GM18907 (cell line): ENCODE measurements around the gene SERTAD1.

Source experiments
- ATAC-seq: cut with Tn5 transposase; IDR thresholded peaks from one replicate; pipeline ENCODE4 v1.9.1; 2021; ENCODE audit warnings: mild to moderate bottlenecking, moderate library complexity; ENCODE audit not compliant: unreplicated experiment

The SERTAD1 gene

DNA sequence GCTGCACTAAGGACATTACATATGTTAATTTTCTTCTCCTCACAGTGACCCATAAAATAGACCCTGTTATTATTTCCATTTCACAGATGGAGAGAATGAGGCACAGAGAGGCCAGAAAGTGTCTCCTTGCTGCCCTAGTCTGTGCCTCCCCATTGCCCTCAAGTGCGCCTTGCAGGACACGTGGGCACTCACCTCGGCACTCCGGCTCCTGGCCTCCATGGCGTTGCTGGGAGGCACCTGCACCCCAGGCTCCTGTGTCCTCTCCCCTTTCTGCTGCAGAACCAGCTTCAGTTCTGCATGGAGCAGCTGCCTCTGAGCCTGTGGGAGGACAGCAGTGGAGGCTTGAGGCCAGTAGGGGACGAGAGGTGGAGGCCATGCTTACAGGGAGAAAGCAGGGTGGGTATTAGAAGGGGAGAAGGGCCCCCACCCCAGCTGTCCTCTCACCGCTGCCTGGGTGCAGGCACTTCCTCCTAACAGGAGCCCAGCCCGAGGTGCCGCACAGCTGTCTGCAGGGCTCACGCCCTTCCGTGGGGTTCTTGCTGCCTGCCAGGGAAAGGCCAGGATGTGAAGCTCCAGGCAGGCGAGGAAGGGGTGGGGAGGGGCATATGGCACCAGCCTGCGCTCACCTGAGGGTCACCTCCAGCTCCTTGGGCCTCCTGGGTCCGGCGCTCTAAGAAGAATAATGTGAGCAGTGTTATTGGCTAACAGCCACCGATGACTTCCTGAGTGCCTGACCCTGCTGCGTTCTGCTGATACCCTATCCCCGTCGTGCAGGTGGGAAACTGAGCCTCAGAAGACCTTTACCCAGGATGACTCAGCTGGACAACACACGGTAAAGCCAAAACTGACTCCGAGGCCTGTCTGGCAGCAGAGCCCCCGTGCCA is 17.8 kb downstream of the SERTAD1 start:
- ATAC-seq, result no peak

DNA sequence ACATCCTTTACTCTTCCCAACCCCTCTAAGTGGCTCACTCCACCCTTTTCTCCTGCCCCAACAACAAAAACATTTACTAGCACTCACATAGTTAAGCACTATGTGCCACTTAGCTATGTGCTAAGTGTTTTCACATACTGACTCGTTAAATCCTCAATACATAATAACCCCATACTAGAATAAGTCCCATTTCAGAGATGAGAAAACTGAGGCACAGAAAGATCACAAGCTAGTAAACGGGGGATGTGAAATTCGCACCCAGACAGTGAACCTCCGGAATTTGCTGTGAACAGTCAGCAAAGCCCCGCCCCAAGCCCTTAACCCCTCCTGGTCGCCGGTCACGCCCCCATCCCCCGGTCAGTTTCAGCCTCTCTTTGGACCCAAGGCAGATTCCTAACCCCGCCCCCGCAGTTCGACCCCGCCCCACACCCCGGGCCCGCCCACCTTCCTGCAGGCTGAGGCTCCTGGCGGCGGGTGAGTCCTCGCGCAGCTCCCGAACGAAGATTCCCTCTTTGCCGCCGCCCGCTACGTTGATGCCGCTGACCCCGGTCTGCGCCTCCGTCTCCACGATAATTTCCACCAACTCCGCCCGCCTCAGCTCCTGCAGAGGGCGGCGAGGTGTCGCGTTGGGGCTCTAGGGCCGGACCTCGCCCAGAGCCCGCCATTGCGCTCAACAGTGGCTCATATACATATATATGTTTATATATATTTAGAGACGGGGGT is 22.4 kb downstream of the SERTAD1 start:
- peak; percentile 67 for ATAC-seq

DNA sequence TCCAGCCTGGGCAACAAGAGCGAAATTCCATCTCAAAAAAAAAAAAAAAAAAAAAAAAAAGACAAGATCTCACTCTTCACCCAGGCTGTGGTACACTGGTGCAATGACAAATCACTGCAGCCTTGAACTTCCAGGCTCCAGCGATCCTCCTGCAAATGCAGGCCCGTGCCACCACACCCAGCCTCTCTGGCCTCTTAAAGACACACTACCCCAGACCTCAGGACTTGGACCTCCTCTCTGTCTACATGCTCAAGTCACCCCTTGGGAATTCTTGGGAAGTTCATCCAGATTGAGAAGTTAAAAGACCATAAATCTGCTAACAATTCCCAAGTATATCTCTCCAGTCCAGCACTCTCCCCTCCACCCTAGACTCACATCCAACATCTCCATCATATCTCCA is 25.2 kb downstream of the SERTAD1 start:
- no peak for ATAC-seq

DNA sequence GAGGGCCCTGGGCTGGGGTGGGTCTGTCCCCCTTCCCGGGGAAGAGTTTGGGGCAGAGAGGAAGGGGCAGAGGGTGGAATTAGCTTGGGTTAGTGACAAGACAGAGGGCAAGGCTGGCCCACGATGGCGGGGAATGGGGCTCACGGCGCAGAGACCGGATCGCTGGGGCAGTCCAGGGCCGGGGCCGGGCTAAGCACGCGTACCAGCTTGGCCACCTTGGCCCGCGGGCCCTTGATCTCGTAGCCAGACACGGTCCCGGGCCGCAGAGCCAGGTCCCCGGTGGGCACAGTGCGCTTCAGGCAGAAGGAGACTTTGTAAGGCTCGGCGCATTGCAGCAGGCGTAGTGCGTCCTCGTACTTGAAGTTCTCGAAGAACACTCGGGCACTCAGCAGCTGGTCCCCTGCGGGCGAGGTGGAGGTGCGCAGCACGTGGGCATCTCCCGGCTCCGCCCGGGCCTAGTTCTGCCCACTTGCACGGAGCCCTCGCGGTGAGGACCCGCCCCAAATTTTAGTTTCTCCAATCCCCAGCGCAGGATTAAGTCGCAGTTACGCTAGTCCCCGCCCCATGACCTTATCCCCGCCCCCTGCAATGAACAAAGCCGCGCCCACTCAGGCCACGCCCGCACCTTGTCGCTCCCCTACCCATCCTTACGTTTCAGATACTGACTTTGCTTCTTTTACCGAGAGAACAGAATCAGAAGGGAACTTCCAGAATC is 27.2 kb downstream of the SERTAD1 start:
- no peak for ATAC-seq

DNA sequence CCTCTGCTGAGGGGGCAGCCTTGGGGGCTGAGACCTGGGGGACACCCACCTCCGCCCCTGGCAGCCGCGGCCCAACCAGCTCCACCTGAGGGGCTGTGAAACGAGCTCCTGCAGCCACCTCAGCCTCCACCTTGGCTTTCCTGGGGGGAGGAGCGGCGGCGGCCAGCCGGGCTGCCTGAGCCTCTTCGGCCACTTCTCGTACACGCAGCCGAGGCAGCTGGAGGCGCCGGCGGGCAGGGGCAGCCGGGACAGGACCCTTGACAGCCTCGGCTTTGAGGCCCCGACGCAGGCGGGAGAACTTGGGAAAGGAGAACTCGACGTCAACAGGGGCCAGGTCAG is 28.3 kb downstream of the SERTAD1 start:
- ATAC-seq, result no peak

DNA sequence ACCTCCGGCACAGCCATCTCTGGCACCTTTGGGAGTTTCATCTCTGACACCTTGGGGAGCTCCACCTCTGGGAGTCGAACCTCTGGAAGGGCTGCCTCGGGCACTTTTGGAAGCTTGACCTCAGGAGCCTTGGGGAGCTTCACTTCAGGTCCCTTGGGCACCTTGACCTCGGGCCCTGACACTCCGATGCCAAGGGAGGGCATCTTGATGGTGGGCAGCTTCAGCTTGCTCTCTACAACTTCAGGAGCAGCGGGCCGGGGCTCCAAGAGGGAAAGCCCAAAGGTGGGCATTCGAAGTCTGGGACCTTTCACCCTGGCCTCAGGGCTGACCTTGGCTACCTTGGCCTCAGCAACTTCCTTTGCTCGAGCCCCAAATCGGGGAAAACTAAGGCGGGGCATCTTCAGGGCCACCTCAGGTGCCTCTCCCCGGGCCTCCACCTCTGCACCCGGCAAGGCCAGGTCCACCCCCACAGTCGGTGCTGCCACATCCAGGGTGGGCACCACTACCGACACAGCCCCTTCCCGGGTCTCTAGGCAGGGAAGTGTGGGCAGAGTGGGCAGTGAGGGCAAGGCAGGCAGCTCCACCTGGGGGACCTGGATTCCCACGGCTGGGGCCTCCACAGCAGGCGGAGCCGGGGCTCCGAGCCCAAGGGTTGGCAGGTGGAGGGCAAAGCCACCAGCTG is 28.8 kb downstream of the SERTAD1 start:
- no peak for ATAC-seq

DNA sequence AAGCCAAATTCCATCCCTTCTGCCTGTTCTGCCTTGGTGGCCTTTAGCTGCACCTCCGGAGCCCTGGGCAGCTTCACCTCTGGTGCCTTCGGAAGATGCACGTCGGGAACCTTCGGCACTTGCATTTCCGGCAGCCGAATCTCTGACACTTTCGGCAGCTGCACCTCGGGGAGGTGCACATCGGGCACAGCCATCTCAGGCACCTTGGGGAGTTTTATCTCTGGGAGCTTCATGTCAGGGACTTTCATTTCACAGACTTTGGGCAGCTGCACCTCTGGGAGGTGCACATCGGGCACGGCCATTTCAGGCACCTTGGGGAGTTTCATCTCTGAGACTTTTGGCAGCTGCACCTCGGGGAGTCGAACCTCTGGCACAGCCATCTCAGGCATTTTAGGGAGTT is 29.8 kb downstream of the SERTAD1 start:
- ATAC-seq, result no peak

DNA sequence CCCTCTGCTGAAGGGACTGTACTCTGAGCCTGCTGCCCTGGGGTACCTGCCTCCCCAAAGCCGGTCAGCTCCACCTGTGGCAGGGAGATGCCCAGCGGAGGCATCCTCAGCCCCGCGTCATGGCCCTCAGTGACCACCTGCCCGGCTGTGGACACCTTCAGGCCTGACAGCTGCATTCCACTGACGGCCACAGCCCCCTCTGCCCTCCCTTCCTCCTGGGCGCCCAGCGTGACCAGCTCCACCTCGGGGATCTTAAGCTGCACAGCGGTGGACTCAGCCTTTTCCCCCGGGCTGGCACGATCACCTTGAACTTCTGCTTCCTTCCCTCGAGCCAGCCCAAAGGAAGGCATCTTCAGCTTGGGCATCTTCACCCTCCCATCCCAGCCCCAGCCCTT is 31.0 kb downstream of the SERTAD1 start:
- ATAC-seq, result no peak

DNA sequence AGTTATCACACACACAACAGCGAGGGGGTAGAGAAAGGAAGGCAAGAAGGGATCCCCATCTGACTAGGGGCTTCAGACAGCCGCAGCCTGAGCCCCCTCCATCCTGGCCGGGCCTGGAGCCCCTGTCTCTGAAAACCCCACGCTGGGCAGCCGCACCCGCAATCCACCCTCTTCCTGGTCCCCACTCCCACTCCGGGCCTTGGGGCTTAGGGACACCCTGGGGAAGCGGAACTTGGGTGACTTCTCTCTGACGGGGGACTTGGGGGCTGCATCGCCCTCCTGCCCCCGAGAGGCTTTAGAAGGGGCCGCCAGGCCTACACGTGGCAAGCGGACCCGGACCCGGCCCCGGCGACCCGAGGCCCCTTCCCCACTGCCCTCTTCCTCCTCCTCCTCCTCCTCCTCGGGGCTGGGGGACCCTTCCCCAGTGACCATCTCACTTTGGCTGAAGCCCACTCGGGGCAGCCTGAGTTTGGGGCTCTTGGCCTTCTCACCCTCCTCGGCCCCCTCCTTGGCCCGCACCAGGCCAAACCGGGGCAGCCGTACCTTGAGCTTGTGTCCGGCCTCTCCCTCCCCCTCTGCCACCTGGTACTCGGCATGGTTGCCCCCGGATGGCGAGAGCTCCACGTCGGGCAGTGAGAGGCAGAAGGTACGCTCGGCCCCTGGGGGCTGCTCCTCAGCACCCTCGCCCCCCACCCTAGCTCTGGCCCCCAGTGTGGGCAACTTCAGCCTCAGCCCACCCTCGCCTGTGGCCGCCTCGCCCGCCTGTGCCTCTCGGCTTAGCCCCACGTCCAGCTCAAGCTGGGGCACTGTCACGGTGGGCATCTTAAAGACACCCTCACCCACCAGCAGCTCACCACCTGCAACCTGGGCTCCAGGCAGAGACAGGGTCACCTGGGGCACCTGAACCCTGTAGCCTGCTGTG is 31.6 kb downstream of the SERTAD1 start:
- ATAC-seq, result no peak

DNA sequence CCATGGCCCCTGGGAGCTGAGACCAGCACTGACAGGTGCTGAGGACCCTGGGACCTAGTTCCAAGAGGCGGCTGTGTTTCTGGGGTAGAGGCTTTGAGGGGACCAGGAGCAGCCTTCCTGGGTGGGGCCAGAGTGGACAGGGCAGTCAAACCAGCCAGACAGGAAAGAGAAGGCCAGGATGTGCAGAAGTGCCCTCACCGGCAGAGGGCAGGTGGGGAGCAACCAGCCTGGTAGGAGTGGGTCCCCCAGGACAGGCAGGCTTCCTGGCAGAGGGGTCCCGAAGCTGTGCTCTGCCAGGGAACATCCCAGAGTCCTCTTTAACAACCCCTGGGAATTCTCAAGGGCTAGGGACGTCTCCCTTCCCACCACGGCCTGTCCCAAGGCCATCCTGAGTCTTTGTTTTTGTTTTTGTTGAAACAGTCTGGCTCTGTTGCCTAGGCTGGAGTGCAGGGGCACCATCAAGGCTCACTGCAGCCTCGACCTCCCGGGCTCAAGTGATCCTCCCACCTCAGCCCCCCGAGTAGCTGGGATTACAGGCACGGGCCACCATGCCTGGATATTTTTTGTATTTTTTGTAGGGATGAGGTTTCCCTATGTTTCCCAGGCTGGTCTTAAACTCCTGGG is 32.8 kb downstream of the SERTAD1 start:
- no peak for ATAC-seq

DNA sequence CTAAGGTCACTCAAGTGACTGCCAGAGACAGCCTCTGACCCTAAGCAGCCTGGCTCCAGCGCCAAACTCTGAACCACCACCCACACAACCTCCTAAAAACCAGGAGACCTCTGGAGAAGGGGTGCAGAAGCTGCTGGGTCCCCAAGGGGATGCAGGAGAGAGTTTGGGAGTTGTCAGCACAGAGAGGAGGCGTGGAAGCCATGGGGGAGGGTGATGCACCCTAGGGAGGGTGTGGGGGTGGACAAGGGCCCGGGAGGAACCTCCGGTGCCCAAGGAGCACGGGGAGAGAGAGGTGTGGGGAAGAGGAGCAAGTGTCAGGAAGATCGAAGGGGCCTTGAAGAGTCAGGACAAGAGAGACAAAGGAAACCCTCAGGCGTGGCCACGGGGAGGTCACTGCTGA is 33.7 kb downstream of the SERTAD1 start:
- no peak for ATAC-seq

DNA sequence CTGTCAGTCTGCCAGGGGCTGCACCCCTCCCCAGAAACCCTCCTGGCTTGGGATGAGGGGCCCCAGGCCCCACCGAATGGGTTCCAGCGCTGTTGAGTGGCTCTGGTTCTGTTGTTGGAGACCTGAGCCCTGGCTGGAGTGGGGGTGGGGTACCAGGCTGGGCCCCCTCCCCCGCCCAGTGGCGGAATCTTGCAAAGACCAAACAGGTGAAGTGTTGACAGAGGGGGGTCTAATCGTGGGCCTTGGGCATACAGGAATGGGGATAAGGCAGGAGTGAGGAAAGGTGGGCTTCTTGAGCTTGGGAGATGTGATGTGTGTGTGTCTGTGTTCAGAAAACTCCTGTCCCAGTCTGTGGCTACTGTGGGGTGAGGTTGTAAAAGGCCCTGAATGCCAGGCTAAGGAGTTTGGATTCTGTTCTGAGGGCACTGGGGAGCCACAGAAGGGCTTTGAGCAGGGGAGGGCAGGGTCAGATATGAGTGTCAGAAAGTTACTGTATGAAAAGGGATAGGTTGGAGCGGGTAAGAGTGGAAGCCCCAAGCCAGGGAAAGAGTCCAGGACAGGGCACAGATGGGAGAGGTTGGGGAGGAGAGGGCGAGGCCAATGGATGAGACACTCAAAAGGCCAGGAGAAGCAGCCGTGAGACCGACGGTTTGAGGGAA is 35.6 kb downstream of the SERTAD1 start, which contains the start of gene HIPK4:
Gene HIPK4, minus strand, starts transcription at position 98 of the 659 bp plus-strand sequence. CDS start 279 bp downstream, outside the sequence.
- no peak for ATAC-seq

DNA sequence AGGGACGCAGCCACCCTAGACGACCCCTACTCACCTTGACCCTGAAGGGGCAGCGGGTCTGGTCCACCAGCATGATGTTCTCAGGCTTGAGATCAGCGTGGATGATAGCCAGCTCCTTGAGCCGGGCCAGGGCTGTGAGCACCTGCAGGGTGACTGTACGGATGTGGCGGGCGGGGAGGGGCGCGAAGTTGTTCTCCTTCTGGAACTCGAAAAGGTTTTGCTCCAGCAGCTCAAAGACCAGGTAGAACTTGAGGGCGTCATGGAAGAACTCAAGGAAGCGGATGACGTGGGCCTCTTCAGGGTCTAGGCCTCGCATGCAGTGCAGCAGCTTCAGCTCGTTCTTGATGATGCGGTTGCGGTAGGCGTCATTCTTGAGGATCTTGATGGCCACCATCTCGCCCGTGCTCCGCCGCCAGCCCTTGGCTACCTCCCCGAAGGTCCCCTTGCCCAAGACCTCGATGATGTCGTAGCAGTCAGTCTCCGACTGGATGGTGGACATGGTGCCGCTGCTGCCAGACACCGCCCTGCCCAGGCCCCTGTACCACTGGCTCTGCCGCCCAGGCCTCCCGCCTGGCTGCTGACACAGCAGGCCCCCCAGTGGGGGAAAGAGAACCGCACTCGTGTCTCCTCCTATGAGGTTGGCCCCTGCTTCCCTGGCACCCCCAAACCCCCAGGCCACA is 36.2 kb downstream of the SERTAD1 start:
- no peak for ATAC-seq

DNA sequence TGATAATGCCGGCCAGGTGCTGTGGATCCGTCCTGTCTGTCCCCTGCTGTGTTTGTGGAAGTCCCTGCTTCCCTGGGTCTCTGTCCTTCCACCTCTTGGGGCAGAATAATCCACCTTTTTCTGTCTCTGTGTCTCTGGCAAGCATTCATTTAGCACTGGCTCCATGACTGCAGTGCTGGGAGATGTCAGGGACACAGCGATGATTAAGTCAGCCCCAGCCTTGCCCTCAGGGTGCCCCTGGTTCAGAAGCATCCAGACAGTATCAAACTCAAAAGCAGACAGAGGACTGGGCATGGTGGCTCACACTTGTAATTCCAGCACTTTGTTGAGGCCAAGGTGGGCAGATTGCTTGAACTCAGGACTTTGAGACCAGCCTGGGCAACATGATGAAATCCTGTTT is 37.3 kb downstream of the SERTAD1 start:
- ATAC-seq, result no peak

DNA sequence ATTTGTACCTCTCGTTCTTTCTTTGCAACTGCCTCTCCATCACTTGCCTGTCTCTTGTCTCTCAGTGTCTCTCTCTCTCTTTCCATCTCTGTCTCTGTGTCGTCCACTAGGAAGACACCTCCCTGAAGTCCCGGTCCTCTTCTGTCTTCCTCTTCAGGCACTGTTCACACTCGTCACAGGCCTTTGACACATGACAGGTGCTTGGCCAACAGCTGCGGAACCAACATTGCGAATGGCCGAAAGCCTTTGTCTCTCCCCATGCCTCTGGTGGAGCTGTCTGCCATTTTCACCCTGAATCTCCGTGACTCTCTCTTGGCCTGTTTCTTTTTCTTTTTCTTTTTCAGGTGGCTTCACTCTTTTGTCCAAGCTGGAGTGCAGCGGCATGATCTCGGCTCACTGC is 38.6 kb downstream of the SERTAD1 start:
- no peak for ATAC-seq

DNA sequence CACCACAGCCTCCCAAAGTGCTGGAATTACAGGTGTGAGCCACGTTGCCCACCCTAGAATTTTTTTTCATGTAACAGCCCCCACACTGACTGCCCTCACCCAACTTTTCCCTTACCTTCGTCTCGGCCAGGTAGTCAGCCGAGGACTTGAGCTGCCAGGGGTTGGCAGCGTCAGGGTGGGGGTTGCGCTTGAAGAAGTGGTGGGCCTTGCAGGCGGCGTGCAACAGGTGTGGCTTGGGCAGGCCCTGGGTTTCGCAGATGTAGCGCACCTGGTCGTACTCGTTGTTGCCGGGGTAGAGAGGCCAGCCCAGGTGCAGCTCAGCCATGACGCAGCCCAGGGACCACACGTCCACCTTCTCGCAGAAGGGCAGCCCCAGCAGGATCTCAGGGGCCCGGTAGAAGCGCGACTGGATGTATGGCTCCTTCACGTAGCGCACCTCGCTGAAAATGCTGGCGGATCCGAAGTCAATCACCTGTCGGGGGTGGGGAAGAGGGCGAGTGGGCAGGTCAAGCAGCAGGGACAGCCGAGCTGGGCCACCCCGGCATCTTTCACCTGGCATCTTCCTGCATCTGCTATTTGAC is 42.0 kb downstream of the SERTAD1 start:
- ATAC-seq, result no peak

DNA sequence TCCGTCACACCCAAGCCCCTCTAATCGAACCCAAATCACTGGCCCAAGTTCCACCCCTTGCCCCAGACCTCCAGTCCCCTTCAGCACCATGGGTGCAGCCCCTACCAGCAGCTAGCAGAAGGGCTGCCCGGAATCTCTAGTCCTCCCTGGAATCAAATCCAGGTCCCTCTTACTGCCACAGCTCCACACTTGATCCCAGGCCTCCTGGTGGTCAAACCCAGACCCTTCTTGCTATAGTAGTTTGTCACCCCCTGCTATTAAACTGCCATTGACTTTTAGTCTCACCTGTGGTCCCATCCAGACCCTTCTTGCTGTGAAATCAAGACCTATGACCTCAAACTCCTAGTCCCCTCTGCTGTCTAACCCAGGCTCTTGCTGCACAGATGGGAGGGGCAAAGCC is 44.5 kb downstream of the SERTAD1 start:
- no peak for ATAC-seq
